ENCODE results near the gene PPP2R3B. TPM values are rescaled to one million over a fixed set of nuclear protein-coding genes. Genes with fewer than 3 reads are reported as not detected.

The PPP2R3B gene
- total RNA-seq, 1 donor from 2014 or later, result 15.4 TPM

- H3K4me3 Mint-ChIP-seq, result no peak overlapping the region
- H3K27ac Mint-ChIP-seq, result no peak overlapping the region
- peaks cover 2% of the 10 kb centered on the region for H3K27me3 Mint-ChIP-seq
- H3K9me3 Mint-ChIP-seq, result no peaks in the 10 kb centered on the region
- DNase-seq, result no peak
- no peak for ATAC-seq (ENCODE audit: low read depth)
- CTCF ChIA-PET, result no interaction called here
- no peaks in the 10 kb centered on the region for H3K4me1 Mint-ChIP-seq
- peaks cover 3% of the 10 kb centered on the region for H3K36me3 Mint-ChIP-seq (ENCODE audit: low read depth)
- intact Hi-C loops (cut with micrococcal nuclease), result no loop called here
- POLR2A ChIA-PET, result no interaction called here
- TF ChIP-seq CTCF (IDR thresholded peaks at IDR 0.05), result no peak
Measured at GRCh38 chrX:413322-414201, 26.9 kb upstream of the PPP2R3B start.

GRCh38 chrX:410296-410695, 23.6 kb upstream of the PPP2R3B start:
- CTCF ChIA-PET, result no interaction called here
- H3K36me3 Mint-ChIP-seq (ENCODE audit: low read depth), result peaks cover 3% of the 10 kb centered on the region
- H3K9me3 Mint-ChIP-seq, result no peaks in the 10 kb centered on the region
- intact Hi-C loops (cut with micrococcal nuclease), result no loop called here
- H3K27ac Mint-ChIP-seq, result no peak overlapping the region
- H3K27me3 Mint-ChIP-seq, result peaks cover 2% of the 10 kb centered on the region
- no peaks in the 10 kb centered on the region for H3K4me1 Mint-ChIP-seq
- DNase-seq, result no peak
- no peak for TF ChIP-seq CTCF (IDR thresholded peaks at IDR 0.05)
- no peak overlapping the region for H3K4me3 Mint-ChIP-seq
- POLR2A ChIA-PET, result no interaction called here
- no peak for ATAC-seq (ENCODE audit: low read depth)

DNA sequence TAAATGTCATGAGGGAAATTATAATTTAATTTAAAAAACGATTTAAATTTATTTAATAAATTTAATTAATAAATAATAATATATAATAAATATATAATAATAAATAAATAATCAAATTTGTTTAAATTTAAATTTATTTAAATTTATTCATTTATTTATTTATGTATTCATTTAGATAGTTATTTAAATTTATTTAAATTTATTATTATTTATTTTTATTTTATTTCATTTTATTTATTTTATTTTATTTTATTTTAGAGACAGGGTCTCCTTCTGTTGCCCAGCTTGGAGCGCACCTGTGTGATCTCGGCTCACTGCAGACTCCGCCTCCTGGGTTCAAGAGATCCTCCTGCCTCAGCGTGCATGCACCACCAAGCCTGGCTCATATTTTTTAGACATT, 18.4 kb upstream of the PPP2R3B start:
- H3K4me3 Mint-ChIP-seq, result no peak overlapping the region
- DNase-seq (no peak), ATAC-seq (ENCODE audit: low read depth) (no peak)
- no peak for TF ChIP-seq CTCF (IDR thresholded peaks at IDR 0.05)
- H3K27me3 Mint-ChIP-seq, result no peaks in the 10 kb centered on the region
- no peak overlapping the region for H3K27ac Mint-ChIP-seq
- H3K36me3 Mint-ChIP-seq (ENCODE audit: low read depth), result peaks cover 3% of the 10 kb centered on the region
- CTCF ChIA-PET, result no interaction called here
- no peaks in the 10 kb centered on the region for H3K4me1 Mint-ChIP-seq
- POLR2A ChIA-PET, result no interaction called here
- H3K9me3 Mint-ChIP-seq, result no peaks in the 10 kb centered on the region
- intact Hi-C loops (cut with micrococcal nuclease), result no loop called here

DNA sequence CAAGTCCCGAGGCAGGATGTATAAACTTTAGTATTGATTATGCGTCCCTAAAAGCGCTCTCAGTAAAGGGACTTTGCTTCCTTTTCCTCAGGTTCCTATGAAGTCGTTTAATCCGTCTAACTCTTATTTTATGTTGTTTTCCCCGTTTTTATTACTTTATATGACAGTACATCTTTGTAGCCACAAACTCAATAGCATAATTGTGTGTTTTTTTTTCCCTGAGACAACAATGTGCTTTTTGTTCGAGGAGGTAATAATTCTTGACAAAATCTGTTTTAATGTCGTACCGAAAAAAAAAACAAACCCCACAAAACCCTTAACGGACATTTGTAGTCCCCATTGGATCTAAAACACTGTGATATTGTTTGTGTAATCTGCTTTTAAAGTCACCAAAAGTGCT, 17.9 kb upstream of the PPP2R3B start:
- POLR2A ChIA-PET, result no interaction called here
- no peaks in the 10 kb centered on the region for H3K4me1 Mint-ChIP-seq
- CTCF ChIA-PET, result no interaction called here
- no peak for ATAC-seq (ENCODE audit: low read depth)
- H3K9me3 Mint-ChIP-seq, result no peaks in the 10 kb centered on the region
- no peak overlapping the region for H3K27ac Mint-ChIP-seq
- intact Hi-C loops (cut with micrococcal nuclease), result no loop called here
- TF ChIP-seq CTCF (IDR thresholded peaks at IDR 0.05), result no peak
- no peak for DNase-seq
- peaks cover 3% of the 10 kb centered on the region for H3K36me3 Mint-ChIP-seq (ENCODE audit: low read depth)
- H3K4me3 Mint-ChIP-seq, result no peak overlapping the region
- H3K27me3 Mint-ChIP-seq, result no peaks in the 10 kb centered on the region

- no peak overlapping the region for H3K4me3 Mint-ChIP-seq
- ChIA-PET POLR2A (no interaction called here), CTCF (no interaction called here)
- H3K27me3 Mint-ChIP-seq, result no peaks in the 10 kb centered on the region
- no peaks in the 10 kb centered on the region for H3K4me1 Mint-ChIP-seq
- no peak overlapping the region for H3K27ac Mint-ChIP-seq
- H3K36me3 Mint-ChIP-seq (ENCODE audit: low read depth), result no peaks in the 10 kb centered on the region
- DNase-seq, result no peak
- no peak for ATAC-seq (ENCODE audit: low read depth)
- intact Hi-C loops (cut with micrococcal nuclease), result no loop called here
- H3K9me3 Mint-ChIP-seq, result no peaks in the 10 kb centered on the region
- TF ChIP-seq CTCF (IDR thresholded peaks at IDR 0.05), result no peak
Measured at GRCh38 chrX:402857-403256, 16.1 kb upstream of the PPP2R3B start.

Measured in activated B cell treated with CpG ODN at 0.5 μM for 24 hours (primary cell).